Upper lobe of left lung (tissue), 4 donors: Measurements from ENCODE around the gene GIT2.

Source experiments
- CTCF ChIP-seq, 6 experiments: fragments of 450-650 bp in 4 of 6; fragments of 200-600 bp in 2 of 6; sonication (generic) in 2 of 6; IDR thresholded peaks; one replicate each; pipeline ENCODE4 v1.5.1; 2016 to 2019; ENCODE audit warnings: antibody characterized with exemption in 6 of 6
- EP300 ChIP-seq, 4 donors: sonication (generic); formaldehyde crosslinking; IDR thresholded peaks; one replicate each; pipeline ENCODE4 v1.5.1; 2017; ENCODE audit warnings: antibody characterized with exemption in 4 of 4, control low read depth in 2 of 4
- POLR2A ChIP-seq, 4 donors: fragments of 450-650 bp; IDR thresholded peaks; one replicate each; pipeline ENCODE4 v1.5.1; 2016 to 2017; ENCODE audit warnings: antibody characterized with exemption in 4 of 4, mild to moderate bottlenecking in 2 of 4

GRCh38 chr12:109883461-109883860, 112.7 kb downstream of the GIT2 start:
- TF ChIP-seq CTCF (IDR thresholded peaks at IDR 0.05) (no peak), POLR2A (IDR thresholded peaks at IDR 0.05) (no peak), EP300 (IDR thresholded peaks at IDR 0.05) (no peak)
